NCI-H128 (cell line): Measurements from ENCODE around the gene SEC22A.

ENCODE experiments used
- DNase-seq: peaks from one replicate; lab custom pipeline; 2025; ENCODE audit not compliant: unreplicated experiment; lab: John Stamatoyannopoulos, UW

The SEC22A gene, protein sequence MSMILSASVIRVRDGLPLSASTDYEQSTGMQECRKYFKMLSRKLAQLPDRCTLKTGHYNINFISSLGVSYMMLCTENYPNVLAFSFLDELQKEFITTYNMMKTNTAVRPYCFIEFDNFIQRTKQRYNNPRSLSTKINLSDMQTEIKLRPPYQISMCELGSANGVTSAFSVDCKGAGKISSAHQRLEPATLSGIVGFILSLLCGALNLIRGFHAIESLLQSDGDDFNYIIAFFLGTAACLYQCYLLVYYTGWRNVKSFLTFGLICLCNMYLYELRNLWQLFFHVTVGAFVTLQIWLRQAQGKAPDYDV

DNA sequence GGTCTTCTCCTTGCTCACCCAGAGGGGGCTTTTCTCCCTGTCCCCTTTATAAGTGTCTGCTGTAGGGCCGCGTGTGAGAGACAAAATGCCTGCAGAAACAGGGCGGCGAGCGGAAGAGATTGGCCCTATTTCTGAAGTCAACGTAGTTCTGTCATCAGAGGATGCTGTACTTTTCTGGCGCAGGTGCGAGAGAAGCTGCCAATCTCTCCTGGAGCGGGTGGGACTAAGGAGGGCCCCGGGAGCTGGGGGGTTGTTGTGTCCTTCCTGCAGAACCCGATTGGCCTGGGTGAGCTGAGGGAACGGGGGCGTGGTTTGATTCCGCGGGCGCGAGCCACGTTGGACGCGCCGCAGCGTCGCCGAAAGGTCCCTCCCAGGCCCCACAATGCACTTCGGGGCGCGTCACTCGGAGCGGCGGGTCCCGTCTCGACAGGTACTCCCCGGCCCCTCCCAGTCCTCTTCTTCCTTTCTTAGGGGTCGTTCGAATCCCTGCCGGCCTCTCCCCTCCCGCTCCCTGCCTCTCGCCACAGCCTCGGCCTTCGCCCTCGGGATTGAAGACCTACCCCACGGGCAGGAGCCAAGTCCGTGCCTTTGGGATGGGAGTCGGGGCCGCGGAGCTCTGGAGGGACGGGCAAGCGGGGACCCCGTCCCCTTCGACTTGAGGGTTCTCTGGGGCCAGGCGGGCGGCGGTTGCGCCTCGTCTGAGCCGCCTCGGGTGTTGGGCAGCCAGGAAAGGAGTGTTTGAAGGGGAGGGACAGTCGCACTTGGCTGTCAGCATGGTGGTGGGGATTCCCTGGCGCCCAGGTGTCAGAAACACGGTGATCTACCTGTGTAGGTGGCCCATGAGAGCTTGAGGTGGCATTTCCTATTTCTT, at the start of gene SEC22A:
Gene SEC22A (plus strand): TSS at position 387 of the 871 bp plus-strand sequence. CDS start 7,275 bp downstream, outside the sequence.
- peak; percentile 97 for DNase-seq

DNA sequence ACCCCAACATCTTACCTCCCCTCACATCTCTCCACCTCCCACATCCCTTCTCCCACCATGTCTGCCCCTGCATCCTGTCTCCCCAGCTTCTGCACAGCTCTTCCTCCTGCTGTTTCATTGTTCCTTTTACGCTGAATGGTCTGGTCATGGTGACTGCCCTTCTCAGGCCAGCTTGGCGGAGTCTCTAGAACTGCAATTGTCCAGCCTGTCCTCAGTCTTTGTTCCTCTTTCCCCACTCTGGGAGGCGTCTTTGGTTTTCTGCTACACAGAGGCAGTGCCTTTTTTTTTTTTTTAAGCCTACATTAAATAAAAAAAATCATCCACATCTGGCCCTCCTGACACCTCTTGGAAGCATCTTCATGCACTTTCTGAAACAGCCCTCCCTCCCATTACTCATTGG, 49.1 kb upstream of the SEC22A start:
- no peak for DNase-seq

DNA sequence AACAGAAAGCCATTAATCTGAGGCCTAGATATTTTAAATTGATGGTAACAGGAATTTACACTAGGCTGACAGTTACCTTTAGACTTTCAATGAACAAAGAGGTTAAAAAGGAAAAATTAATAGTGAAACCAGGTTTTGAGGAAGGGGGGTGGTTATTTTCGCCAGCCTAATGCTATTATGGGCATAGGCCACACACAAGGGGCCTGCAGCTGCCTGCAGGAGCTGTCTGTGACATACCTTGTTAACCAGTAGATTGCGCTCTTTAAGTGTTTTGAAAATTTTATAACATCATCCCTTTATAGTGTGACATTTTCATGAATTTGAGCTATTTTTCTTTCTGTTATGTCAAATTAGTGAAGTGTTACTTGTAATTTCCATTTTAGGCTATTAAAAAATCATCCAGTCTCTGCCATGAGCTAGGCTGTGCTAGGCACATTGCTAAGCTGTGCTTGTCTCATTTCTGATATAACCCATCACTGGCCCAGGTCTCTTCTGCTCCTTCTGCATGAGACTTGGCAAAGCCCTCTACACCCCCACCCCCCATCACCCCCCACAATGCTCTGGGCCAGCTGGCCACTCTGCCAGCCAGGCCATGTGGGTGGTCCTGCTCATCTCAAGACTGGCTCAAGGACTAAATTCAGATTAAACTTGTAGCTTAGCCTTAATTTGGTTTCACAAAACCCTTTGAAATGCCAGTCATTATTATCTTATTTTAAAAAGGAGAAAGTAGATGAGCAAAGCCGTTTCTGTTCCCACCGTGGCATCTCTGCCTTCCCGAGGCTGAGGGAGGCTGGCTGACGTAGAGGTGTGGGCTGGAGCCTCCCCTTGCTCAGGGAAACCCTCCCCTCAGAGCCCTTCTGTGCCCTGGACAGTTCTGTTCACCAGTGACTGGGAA, 48.4 kb upstream of the SEC22A start:
- no peak for DNase-seq

DNA sequence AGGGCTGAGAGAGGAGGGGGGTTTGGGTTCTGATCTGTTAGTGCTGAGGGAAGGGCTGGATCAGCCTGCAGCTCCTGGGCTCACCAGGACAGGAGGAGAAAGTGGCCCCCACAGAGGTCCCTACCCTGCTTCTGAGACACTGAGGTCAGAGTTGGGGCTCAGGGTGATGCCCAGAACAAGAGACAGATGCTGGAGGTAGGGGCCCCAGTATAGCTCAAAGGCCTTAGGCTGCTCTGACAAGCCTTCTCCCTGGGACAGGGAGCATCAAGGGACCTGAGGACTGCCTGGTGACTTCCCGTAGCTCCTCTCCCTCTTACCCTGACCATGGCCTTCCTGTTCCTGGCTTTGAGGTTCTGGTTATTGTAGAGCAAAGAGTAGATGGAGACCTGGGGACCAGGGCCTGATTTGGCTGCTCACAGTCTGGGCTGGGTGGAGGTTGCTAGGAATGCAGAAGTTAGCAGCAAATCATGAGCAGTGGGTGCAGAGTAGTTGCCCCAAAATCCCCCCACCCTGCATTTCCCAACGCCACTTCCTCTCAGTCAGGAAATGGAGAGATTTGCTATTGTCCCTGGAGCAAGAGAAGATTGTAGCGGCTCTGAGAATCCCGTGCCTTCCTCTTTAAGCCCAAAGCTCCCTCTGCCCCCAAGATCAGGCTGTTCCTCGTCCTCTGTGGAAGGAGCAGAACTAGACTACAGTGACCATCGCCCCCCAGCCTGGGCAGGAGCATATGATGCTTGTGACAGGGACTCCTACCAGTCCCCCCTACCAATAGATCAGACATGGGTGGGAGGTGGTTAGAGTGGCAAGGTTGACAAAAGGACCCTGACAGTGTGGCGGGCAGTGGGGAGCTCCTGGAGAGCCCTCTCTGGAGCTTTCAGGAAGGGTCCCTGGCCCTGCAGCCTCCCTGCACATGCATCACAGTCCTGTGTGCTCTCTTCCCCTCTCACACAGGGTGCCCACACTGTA, 47.4 kb upstream of the SEC22A start:
- DNase-seq, result no peak

DNA sequence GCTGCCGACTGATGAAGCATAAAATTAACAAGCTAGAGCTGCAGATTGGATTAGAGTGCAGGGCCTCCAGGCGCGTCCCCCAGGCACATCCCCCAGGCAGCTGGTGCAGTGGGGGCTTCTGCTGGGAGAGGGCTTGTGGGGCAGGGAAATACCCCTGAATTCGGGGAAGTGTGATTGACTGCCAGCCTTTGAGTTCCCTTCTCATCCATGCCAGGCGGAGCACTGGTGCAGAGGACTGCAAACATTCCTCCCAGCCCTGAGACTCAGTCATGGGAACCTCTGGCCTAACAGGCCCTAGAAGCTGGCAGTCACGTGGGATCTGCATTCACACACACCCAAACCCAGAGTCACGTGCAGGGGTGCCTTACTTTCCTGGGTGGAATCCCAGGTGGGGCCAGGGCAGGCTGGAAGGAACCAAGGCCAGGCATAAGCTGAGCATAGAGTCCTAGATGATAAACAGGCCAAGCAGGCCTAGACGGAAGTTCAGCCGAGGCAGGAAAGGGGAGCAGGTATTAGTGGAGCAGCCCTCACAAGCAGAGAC, 46.2 kb upstream of the SEC22A start:
- no peak for DNase-seq

DNA sequence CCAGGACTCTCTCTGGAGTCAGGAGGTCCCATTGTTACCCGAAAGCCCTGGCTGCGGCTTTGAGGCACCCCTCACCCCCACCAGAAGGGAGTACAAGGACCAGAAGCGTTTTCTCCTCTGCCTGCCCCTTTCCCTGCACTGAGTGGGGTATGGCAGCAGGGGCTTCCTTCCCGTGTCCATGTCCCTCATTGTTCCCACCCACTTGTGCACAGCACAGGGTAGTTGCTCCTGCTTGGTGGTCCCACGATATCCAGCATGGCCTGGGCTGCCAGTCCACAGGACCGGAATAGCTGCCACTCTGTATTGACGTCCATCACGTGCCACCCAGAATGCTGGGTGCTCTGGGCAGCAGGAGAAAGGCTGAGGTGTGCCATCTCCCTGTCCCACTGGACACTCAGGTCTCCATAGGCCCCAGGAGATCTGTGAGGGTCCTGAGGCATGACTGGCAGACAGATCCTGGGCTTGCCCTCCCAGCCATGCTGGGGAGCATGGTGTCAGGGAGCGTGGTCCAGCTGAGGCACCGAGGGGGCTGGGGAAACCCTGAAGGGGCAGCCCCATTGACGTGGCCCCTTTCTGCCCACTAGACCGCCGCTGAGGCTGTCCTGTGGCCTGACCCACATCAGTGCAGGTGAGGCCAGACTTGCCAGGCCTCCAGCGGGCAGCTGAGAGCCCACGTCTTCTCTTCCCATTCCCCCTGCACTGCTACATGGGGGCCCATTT, 45.3 kb upstream of the SEC22A start:
- no peak for DNase-seq

DNA sequence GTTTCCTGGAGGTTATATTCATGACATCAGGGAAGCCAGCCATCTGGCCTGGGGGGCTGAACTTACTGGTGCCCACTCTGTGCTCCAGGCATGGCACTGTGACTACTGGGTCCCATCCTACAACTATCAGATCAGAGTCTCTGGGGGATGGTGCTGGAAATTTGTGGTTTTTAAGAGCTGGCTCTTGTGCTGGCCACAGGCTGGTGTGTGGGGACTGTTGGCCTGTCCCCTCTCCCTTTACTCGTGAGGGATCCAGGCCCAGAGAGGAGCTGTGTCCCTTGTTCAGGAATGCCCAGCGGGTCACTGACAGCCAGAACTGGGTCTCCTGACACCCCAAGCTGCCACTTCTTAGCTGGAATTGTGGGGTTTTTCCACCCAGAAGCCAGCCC, 44.5 kb upstream of the SEC22A start:
- DNase-seq, result no peak

DNA sequence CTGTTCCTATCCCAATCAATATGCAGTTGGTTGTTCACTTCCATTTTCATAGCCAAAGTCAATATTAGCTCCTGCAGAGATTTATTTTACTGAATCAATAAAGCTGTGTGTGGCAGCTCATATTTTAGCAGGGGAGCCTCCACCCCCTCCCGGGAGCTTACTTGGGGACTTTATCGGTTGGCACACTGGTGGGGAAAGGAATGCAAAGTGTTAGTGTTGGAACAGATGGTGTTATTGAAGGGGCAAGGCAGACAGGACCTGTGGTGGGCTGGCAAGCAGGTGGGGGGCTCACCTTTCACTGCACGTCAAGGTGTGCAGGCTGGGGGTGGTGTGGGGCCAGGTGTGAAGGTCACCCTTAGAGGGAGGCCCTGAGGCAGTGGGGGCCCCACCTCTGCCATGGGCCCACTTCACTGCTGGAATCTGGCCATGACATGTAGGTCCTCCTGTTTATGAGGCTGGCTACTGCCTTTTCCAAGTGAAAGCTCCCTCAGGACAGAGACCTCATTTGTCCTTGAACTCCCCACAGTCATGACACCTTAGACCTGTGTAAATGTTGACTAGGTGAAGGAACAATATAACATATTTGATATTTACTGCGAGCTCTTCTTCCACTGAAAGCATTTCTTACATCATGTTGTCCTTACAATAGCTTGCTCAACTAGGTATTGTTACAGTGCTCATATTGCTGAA, 44.0 kb upstream of the SEC22A start:
- no peak for DNase-seq

DNA sequence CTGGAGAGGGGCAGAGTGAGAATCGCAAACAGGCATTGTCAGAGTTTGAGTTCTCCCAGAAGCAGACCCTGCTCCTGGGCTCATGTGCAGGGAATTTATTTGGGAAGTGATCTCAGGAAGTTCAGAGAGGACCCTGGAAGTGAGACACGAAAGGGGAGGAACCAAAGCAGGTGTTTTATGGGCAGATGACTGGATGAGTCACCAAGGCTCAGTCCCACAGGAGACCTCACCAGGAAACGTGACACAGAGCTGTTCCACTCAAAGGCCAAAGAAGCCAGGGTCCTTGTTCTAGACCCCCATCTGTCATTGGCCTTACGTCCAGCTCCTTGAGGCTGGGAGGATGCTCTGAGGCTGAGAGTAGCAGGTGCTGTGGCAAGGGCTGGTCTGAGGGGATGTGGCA, 43.4 kb upstream of the SEC22A start:
- DNase-seq, result no peak

DNA sequence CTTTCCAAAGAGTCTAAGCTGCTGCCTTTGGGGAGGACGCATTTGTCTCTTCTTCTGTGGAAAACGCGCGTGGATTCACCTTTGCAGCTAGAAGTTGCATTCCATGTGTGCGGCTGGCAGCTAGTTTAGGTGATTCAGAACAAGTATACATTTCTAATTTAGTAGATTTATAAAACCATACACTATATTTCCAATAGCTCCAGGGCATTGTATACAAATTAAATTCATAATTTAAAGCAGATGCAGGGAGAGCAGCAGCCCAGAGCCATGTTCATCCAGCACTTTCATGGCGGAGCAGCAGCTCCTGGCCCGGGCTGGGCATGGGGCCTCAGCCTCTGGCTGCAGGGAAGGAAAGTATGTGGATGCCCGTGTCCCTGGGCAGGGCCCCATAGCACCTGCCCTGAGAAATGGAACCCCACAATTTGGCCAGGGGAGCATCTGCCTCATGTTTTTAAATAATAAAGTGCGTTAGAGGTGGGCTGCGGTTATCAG, 42.8 kb upstream of the SEC22A start:
- no peak for DNase-seq

DNA sequence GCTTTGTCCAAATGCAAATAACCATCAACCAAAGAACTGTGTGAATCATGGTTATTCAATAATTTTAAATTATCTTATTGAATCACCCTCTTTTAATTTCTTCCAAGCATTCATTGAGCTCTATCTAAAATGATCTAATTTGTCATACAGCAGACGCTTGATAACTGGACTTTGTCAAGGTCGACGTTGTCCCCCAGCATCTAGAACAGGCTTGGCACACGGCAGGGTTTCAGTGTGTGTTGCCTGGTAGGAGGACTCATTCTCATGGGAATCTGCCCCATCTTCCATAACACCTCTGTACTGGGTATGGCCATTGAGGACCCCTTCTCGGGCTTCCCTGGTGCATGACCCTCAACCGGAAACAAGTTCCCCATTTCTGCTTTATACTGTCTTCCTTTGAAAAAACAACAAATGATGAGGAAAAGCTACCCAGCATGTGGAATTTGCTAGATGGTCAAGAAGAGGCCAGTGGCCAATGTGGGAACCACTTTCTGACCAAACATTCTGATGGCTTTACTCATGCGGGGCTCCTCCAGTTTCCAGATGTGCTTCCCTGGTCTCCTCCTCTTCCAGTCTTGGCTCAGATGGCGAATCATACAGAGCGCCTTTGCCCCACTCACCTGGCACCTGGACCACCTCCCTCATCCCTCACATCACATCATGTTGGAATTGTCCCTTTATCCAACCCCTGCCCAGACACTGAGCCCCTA, 41.7 kb upstream of the SEC22A start:
- no peak for DNase-seq

DNA sequence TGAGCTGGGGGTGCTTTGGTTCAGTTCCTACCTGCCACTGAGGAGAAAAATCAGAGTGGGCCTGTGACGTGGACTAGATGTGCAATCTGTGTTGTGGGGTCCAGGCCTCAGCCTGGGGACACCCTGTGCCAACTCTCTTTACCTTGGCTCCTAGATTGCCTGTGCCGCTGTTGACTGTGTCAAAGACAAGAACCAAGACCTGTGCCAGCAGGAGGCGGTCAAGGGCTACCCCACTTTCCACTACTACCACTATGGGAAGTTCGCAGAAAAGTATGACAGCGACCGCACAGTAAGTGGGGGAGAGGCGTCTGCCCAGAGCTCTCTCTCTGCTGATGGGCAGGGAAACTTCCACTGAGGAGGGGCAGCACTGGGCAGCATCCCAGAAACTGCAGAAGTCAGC, 40.6 kb upstream of the SEC22A start:
- DNase-seq, result no peak

DNA sequence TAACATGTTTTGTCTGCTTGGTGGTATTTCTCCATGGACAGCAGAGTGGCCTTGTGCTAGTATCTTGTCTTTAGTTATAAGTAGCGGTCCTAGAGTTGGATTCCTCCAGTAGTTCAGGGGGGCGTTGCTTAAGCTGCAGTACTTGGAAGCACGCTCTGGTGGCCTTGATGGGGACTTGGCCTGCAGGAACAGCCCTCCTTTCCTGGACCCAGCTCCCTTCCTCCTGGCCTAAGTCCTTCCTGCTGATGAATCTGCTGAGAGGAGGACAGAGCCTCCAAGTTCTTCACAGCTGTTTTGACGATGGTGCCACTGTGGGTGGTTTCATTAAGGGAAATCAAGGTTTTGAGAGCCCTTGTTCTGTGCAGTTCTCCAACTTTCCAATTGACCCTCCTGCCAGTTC, 38.6 kb upstream of the SEC22A start:
- DNase-seq, result no peak

DNA sequence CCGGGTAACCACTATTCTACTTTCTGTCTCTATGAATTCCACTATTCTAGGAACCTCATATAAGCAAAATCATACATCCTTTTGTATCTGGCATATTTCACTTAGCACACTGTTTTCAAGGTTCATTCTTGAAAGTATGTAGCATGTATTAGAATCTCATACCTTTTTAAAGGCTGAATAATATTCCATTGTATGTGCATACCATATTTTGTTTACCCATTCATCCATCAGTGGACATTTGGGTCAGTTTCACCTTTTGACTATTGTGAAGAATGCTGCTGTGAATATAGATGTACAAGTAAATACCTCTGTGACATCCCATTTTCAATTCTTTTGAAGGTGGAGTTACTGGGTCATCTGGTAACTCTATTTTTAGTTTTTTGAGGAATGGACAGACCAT, 36.6 kb upstream of the SEC22A start:
- DNase-seq, result no peak

DNA sequence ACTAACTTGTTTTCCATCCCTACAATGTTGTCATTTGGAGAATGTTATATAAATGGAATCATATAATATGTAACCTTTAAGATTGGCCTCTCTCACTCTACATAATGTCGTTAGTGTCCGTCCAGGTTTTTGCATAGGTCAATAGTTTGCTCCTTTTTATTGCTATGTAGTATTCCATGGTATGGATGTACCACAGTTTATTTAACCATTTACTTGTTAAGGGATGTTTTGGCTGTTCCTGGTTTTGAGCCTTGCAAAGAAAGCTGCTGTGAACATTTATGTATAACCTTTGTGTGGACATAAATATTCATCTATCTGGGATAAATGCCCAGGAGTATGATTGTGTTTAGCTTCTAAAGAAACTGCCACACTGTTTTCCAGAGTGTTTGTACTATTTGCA, 34.1 kb upstream of the SEC22A start:
- no peak for DNase-seq

DNA sequence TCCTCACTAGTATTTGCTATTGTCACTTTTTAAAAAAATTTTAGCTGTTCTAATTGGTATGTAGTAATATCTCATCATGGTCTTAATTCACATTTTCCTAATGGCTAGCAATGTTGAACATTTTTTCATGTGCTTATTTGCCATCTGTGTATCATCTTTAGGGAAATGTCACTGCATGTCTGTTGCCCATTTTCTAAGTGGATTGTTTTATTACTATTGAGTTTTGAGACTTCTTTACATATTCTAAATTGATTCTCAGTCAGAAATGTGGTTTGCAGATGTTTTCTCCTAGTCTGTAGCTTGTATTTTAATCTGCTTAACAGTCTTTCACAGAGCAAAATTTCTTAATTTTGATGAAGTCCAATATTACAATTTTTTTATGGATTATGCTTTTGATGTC, 33.6 kb upstream of the SEC22A start:
- DNase-seq, result no peak

DNA sequence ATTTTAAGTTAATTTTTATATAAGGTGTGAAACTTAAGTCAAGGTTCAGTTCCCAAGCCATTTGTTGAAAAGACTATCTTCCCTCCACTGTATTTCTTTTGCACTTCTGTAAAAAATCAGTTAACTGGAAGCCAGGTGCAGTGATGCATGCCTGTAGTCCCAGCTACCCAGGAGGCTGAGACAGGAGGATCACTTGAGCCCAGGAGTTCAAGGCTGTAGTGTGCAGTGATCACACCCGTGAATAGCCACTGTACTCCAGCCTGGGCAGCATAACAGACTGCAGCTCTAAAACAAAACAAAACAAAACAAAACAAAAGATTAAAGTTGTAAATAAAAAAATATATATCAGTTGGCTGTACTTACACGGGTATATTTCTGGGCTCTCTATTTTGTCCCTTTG, 33.1 kb upstream of the SEC22A start:
- DNase-seq, result no peak

DNA sequence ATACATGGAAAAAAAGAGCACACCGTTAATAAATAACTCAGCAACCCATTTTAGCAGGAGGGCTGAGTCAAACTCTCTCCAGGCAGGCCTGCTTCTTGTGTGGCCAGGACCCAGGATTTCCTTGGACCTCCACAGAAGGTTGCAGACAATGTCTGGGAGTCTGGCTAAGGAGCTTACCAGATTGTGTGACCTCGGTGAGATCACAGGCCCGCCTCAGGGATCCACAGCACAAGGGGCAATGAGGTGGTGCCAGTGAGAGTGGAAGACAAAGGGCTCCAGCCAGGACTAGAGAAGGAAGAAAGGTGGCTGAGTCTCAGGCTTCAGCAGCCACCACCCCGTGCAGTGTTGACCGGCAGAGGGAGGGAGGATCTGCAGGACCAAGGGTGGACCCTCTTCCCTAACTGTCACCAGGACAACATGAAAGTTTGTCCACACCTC, 32.2 kb upstream of the SEC22A start:
- DNase-seq, result no peak
